ENCODE measurements around the gene FIBP.

- peak; percentile 100 for TF ChIP-seq CTCF (IDR thresholded peaks at IDR 0.05; ENCODE audit: borderline replicate concordance, extremely low read depth, low read length, poor library complexity, severe bottlenecking)
- TF ChIP-seq EZH2 (IDR thresholded peaks at IDR 0.05; ENCODE audit: borderline replicate concordance, low read depth, low read length, severe bottlenecking) = no peak
These were observed 3.6 kb downstream of the FIBP start for GRCh38 chr11:65884716-65885092.
